Measurements from ENCODE around the gene GALNT4. TPM values are rescaled to one million over a fixed set of nuclear protein-coding genes. Genes with fewer than 3 reads are reported as not detected.

The GALNT4 gene
- total RNA-seq, 1 donor from 2014 or later, result 2.8 TPM

DNA sequence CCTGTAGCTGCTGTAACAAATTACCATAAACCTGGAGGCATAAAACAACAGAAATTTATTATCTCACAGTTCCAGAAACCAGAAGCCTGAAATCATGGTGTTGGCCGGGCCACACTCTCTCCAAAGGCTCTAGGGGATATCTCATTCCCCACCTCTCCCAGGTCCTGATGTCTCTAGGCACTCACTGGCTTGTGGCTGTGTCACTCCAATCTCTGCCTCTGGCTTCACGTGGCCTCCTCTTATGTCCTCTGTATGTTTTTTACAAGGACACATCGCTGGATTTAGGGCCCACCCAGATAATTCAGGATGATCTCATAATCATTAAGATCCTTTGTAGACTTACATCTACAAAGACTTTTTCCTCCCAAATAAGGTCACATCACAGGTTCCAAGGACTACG lies 8.0 kb downstream of the GALNT4 start:
- Histone ChIP-seq H3K36me3 (no peaks in the 10 kb centered on the region), H3K27me3 (no peaks in the 10 kb centered on the region), H2AFZ (replicated peaks) (no peak overlapping the region), H3K79me2 (ENCODE audit: low read depth) (peaks cover 12% of the 10 kb centered on the region), H3K4me1 (peaks cover 4% of the 10 kb centered on the region), H3K4me3 (no peak overlapping the region), H3F3A (ENCODE audit: low read depth) (no peaks in the 10 kb centered on the region), H3K9ac (no peak overlapping the region), H4K20me1 (ENCODE audit: low read depth) (no peaks in the 10 kb centered on the region), H3K4me2 (no peak overlapping the region), H3K9me3 (ENCODE audit: low read depth) (no peaks in the 10 kb centered on the region), H3K27ac (no peak overlapping the region)
- DNase-seq (ENCODE audit: low spot score), result no peak
- Mint-ChIP-seq H3K27ac (no peak overlapping the region), H3K4me3 (no peak overlapping the region), H3K9me3 (no peaks in the 10 kb centered on the region), H3K36me3 (peaks cover 4% of the 10 kb centered on the region), H3K4me1 (peaks cover 3% of the 10 kb centered on the region), H3K27me3 (ENCODE audit: insufficient read depth, low read depth) (no peaks in the 10 kb centered on the region)
- no peak for TF ChIP-seq EZH2phosphoT487 (IDR thresholded peaks at IDR 0.05)
- TF ChIP-seq EZH2 (IDR thresholded peaks at IDR 0.05), result no peak
- no peak for TF ChIP-seq CTCF (IDR thresholded peaks at IDR 0.05)

- no peak for DNase-seq (ENCODE audit: low spot score)
- Histone ChIP-seq H3K9me3 (ENCODE audit: low read depth) (no peaks in the 10 kb centered on the region), H3K4me3 (no peak overlapping the region), H3K4me2 (no peak overlapping the region), H3K9ac (no peak overlapping the region), H2AFZ (replicated peaks) (no peak overlapping the region), H3F3A (ENCODE audit: low read depth) (no peaks in the 10 kb centered on the region), H3K4me1 (peaks cover 4% of the 10 kb centered on the region), H3K27ac (no peak overlapping the region), H3K79me2 (ENCODE audit: low read depth) (no peaks in the 10 kb centered on the region), H3K36me3 (no peaks in the 10 kb centered on the region), H3K27me3 (no peaks in the 10 kb centered on the region), H4K20me1 (ENCODE audit: low read depth) (no peaks in the 10 kb centered on the region)
- Mint-ChIP-seq H3K27me3 (ENCODE audit: insufficient read depth, low read depth) (no peaks in the 10 kb centered on the region), H3K4me1 (no peaks in the 10 kb centered on the region), H3K27ac (no peak overlapping the region), H3K9me3 (no peaks in the 10 kb centered on the region), H3K36me3 (peaks cover 1% of the 10 kb centered on the region), H3K4me3 (no peak overlapping the region)
- no peak for TF ChIP-seq EZH2 (IDR thresholded peaks at IDR 0.05)
- TF ChIP-seq EZH2phosphoT487 (IDR thresholded peaks at IDR 0.05), result no peak
- TF ChIP-seq CTCF (IDR thresholded peaks at IDR 0.05), result no peak
Observed at GRCh38 chr12:89514751-89515150, 9.8 kb downstream of the GALNT4 start.

DNA sequence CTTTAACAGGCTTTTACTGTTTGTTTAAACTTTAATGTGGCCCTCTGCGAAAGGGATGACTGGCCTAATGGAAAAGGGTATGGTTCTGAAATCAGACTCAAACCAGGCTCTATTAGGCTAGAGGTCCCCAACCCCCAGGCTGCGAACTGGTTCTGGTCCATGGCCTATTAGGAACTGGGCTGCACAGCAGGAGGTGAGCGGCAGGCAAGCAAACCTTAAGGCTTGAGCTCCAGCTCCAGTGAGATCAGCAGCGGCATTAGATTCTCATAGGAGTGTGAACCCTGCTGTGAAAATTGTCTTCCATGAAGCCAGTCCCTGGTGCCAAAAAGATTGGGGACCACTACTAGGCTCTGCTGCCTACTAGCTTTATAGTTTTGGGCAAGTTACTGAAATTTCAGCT lies 11.1 kb downstream of the GALNT4 start:
- Histone ChIP-seq H3K27me3 (no peaks in the 10 kb centered on the region), H3K36me3 (no peaks in the 10 kb centered on the region), H3K9me3 (ENCODE audit: low read depth) (no peaks in the 10 kb centered on the region), H3K4me2 (no peak overlapping the region), H4K20me1 (ENCODE audit: low read depth) (no peaks in the 10 kb centered on the region), H3K4me3 (no peak overlapping the region), H3K9ac (no peak overlapping the region), H3F3A (ENCODE audit: low read depth) (no peaks in the 10 kb centered on the region), H3K79me2 (ENCODE audit: low read depth) (no peaks in the 10 kb centered on the region), H3K27ac (no peak overlapping the region), H2AFZ (replicated peaks) (no peak overlapping the region), H3K4me1 (peaks cover 4% of the 10 kb centered on the region)
- Mint-ChIP-seq H3K4me1 (no peaks in the 10 kb centered on the region), H3K27ac (no peak overlapping the region), H3K36me3 (peaks cover 1% of the 10 kb centered on the region), H3K9me3 (no peaks in the 10 kb centered on the region), H3K27me3 (ENCODE audit: insufficient read depth, low read depth) (no peaks in the 10 kb centered on the region), H3K4me3 (no peak overlapping the region)
- no peak for DNase-seq (ENCODE audit: low spot score)
- TF ChIP-seq CTCF (IDR thresholded peaks at IDR 0.05) (no peak), EZH2phosphoT487 (IDR thresholded peaks at IDR 0.05) (no peak)
